ENCODE results near the gene SH3GLB2.

- TF ChIP-seq CTCF (IDR thresholded peaks at IDR 0.05) (no peak), POLR2A (IDR thresholded peaks at IDR 0.05) (no peak)
Measured at GRCh38 chr9:128983536-128983935, 44.6 kb downstream of the SH3GLB2 start.
